Body of pancreas (tissue), 4 donors: ENCODE data around the gene ANO2. TPM values are rescaled to one million over a fixed set of nuclear protein-coding genes. Genes with fewer than 3 reads are reported as not detected.

Experiments used
- ATAC-seq: fragments of 150-250 bp; one replicate; pipeline ENCODE4 v1.9.1; 2016
- DNase-seq, 4 donors: peaks; one replicate each; pipeline ENCODE4 v3.0.0-alpha.2; 2019
- H3K27ac ChIP-seq, 4 donors: fragments of 200-600 bp; sonication (generic); 1 replicate in 3 of 4; 2 replicates in 1 of 4; pipeline versions ENCODE4 v1.5.1 to v1.6.1; 2016 to 2019; ENCODE audit warnings: mild to moderate bottlenecking in 1 of 4, mixed read lengths in 1 of 4, moderate library complexity in 1 of 4
- H3K27me3 ChIP-seq, 2 donors: fragments of 200-600 bp; sonication (generic); one replicate each; pipeline ENCODE4 v1.6.0; 2016; ENCODE audit warnings: mild to moderate bottlenecking in 1 of 2
- H3K36me3 ChIP-seq, 2 donors: fragments of 200-600 bp; sonication (generic); replicated peaks in 1 of 2; 2 replicates each; pipeline ENCODE4 v1.5.1; 2016; ENCODE audit warnings: low read depth in 2 of 2; ENCODE audit not compliant: insufficient read depth in 1 of 2
- H3K4me1 ChIP-seq: fragments of 200-600 bp; sonication (generic); one replicate; pipeline ENCODE4 v1.6.0; 2016
- H3K4me3 ChIP-seq, 2 donors: fragments of 200-600 bp; sonication (generic); 1 replicate in 1 of 2; 2 replicates in 1 of 2; pipeline ENCODE4 v1.5.1; 2016 to 2019
- H3K9me3 ChIP-seq, 3 donors: fragments of 200-600 bp; sonication (generic); 1 replicate in 2 of 3; 2 replicates in 1 of 3; pipeline ENCODE4 v1.5.1; 2016
- CTCF ChIP-seq, 7 experiments: fragments of 450-650 bp in 4 of 7; fragments of 200-600 bp in 3 of 7; sonication (generic) in 3 of 7; IDR thresholded peaks; one replicate each; pipeline ENCODE4 v1.5.1; 2016 to 2019; ENCODE audit warnings: antibody characterized with exemption in 7 of 7
- POLR2A ChIP-seq, 3 donors: fragments of 450-650 bp; IDR thresholded peaks; one replicate each; pipeline ENCODE4 v1.6.1; 2016; ENCODE audit warnings: antibody characterized with exemption in 3 of 3, mild to moderate bottlenecking in 2 of 3
- WGBS, 2 donors: methylation state at CpG; one replicate each; pipeline ENCODE4 v1.1.5; 2017; 5-methylcytosine and 5-hydroxymethylcytosine counted together
- intact Hi-C: fragments of 100-400 bp; cut with DNase I; formaldehyde crosslinking; loops from one replicate; pipeline ENCODE4 v1.15.1; 2023
- total RNA-seq, 2 donors: library from RNA; depleted of rRNA; stranded (reverse); fragments of >200 nt; gene quantifications; one replicate each; pipeline ENCODE4 v1.1.0, GENCODE V29; 2016

The ANO2 gene
- total RNA-seq, 2 donors from 2014 or later = 2.1 to 4.3 TPM

- Histone ChIP-seq H3K4me3 (no peak overlapping the region), H3K36me3 (no peaks in the 10 kb centered on the region), H3K27ac (no peak overlapping the region), H3K27me3 (no peaks in the 10 kb centered on the region), H3K9me3 (no peaks in the 10 kb centered on the region), H3K4me1 (no peaks in the 10 kb centered on the region)
- intact Hi-C loops = no loop called here
- DNase-seq (no peak), ATAC-seq (no peak)
- 34 to 46% methylated on average over 6 of the region's 6 CpGs for WGBS, 2 donors
- no peak for TF ChIP-seq POLR2A (IDR thresholded peaks at IDR 0.05)
- TF ChIP-seq CTCF (IDR thresholded peaks at IDR 0.05) = no peak
Measured at GRCh38 chr12:5976711-5977110, 31.7 kb upstream of the ANO2 start.

GRCh38 chr12:5976196-5976595 lies 31.1 kb upstream of the ANO2 start:
- intact Hi-C loops = no loop called here
- H3K36me3 ChIP-seq = no peaks in the 10 kb centered on the region
- no peak for ATAC-seq
- TF ChIP-seq CTCF (IDR thresholded peaks at IDR 0.05) (no peak), POLR2A (IDR thresholded peaks at IDR 0.05) (no peak)
- WGBS, 2 donors = 68 to 82% methylated on average over 6 to 9 of the region's 9 CpGs
- no peaks in the 10 kb centered on the region for H3K27me3 ChIP-seq
- DNase-seq = no peak
- H3K27ac ChIP-seq = no peak overlapping the region
- no peak overlapping the region for H3K4me3 ChIP-seq
- H3K9me3 ChIP-seq = no peaks in the 10 kb centered on the region
- no peaks in the 10 kb centered on the region for H3K4me1 ChIP-seq

- intact Hi-C loops = no loop called here
- H3K27ac ChIP-seq = no peak overlapping the region
- no peak overlapping the region for H3K4me3 ChIP-seq
- WGBS, 2 donors = 76 to 81% methylated on average over 8 of the region's 8 CpGs
- no peaks in the 10 kb centered on the region for H3K36me3 ChIP-seq
- no peaks in the 10 kb centered on the region for H3K27me3 ChIP-seq
- no peaks in the 10 kb centered on the region for H3K4me1 ChIP-seq
- no peaks in the 10 kb centered on the region for H3K9me3 ChIP-seq
- ATAC-seq (no peak), DNase-seq (no peak)
- no peak for TF ChIP-seq POLR2A (IDR thresholded peaks at IDR 0.05)
- TF ChIP-seq CTCF (IDR thresholded peaks at IDR 0.05) = no peak
Measured at GRCh38 chr12:5973461-5974115, 28.5 kb upstream of the ANO2 start.

- H3K27me3 ChIP-seq = no peaks in the 10 kb centered on the region
- no peak for ATAC-seq
- no peaks in the 10 kb centered on the region for H3K4me1 ChIP-seq
- no peaks in the 10 kb centered on the region for H3K36me3 ChIP-seq
- intact Hi-C loops = no loop called here
- DNase-seq = no peak
- TF ChIP-seq POLR2A (IDR thresholded peaks at IDR 0.05) (no peak), CTCF (IDR thresholded peaks at IDR 0.05) (no peak)
- H3K27ac ChIP-seq = no peak overlapping the region
- H3K9me3 ChIP-seq = no peaks in the 10 kb centered on the region
- 50 to 56% methylated on average over 8 of the region's 8 CpGs for WGBS, 2 donors
- H3K4me3 ChIP-seq = no peak overlapping the region
Measured at GRCh38 chr12:5972387-5972786, 27.3 kb upstream of the ANO2 start.

GRCh38 chr12:5971194-5971850 lies 26.3 kb upstream of the ANO2 start:
- TF ChIP-seq POLR2A (IDR thresholded peaks at IDR 0.05) (no peak), CTCF (IDR thresholded peaks at IDR 0.05) (no peak)
- H3K4me3 ChIP-seq = no peak overlapping the region
- intact Hi-C loops = no loop called here
- no peaks in the 10 kb centered on the region for H3K4me1 ChIP-seq
- no peaks in the 10 kb centered on the region for H3K36me3 ChIP-seq
- no peak for ATAC-seq
- H3K27me3 ChIP-seq = no peaks in the 10 kb centered on the region
- H3K9me3 ChIP-seq = no peaks in the 10 kb centered on the region
- DNase-seq = no peak
- H3K27ac ChIP-seq = no peak overlapping the region
- WGBS, 2 donors = 65 to 73% methylated on average over 10 of the region's 10 CpGs
